SU-DHL-6 (cell line): Measurements from ENCODE around the gene WNT2B.

ENCODE experiments used
- H2AFZ ChIP-seq: fragments of 200-600 bp; sonication (generic); 2 replicates; pipeline ENCODE4 v1.6.1; 2014; ENCODE audit warnings: low read depth, mild to moderate bottlenecking, moderate library complexity, mixed read lengths, antibody characterized with exemption, low read length; ENCODE audit not compliant: severe bottlenecking
- H3F3A ChIP-seq: fragments of 200-600 bp; shearing (Covaris generic); 2 replicates; pipeline ENCODE4 v1.6.0; 2016; ENCODE audit warnings: antibody characterized with exemption, mild to moderate bottlenecking; ENCODE audit not compliant: insufficient read depth
- H3K27ac ChIP-seq: fragments of 200-600 bp; sonication (generic); 2 replicates; pipeline ENCODE4 v1.5.1; 2016; ENCODE audit warnings: low read depth, mild to moderate bottlenecking, low read length, moderate library complexity, mixed read lengths
- H3K27me3 ChIP-seq: fragments of 200-600 bp; sonication (generic), shearing (Covaris generic); 2 replicates; pipeline ENCODE4 v1.6.0; 2014; ENCODE audit warnings: mild to moderate bottlenecking, low read length
- H3K36me3 ChIP-seq: fragments of 200-600 bp; sonication (generic); 2 replicates; pipeline ENCODE4 v1.6.1; 2014; ENCODE audit warnings: mild to moderate bottlenecking, low read length, mixed read lengths
- H3K4me2 ChIP-seq: fragments of 300-600, 200-600 bp; shearing (Covaris generic), sonication (generic); 2 replicates; pipeline ENCODE4 v1.6.0; 2014; ENCODE audit warnings: low read length, low read depth, mild to moderate bottlenecking; ENCODE audit not compliant: poor library complexity, severe bottlenecking
- H3K4me3 ChIP-seq: fragments of 200-600 bp; sonication (generic); 2 replicates; pipeline ENCODE4 v1.5.1; 2014; ENCODE audit warnings: antibody characterized with exemption, low read length, mild to moderate bottlenecking, mixed read lengths; ENCODE audit not compliant: insufficient read depth, poor library complexity, severe bottlenecking
- H3K79me2 ChIP-seq: fragments of 200-600 bp; sonication (generic); 2 replicates; pipeline ENCODE4 v1.6.1; 2014; ENCODE audit warnings: mild to moderate bottlenecking, low read length, moderate library complexity; ENCODE audit not compliant: insufficient read depth
- H3K9ac ChIP-seq: fragments of 200-600 bp; sonication (generic); 2 replicates; pipeline ENCODE4 v1.7.0; 2014; ENCODE audit warnings: mild to moderate bottlenecking, low read length
- H3K9me2 ChIP-seq: fragments of 200-600 bp; sonication (generic); replicated peaks from 2 replicates; pipeline ENCODE4 v1.6.1; 2014; ENCODE audit warnings: low read length; ENCODE audit not compliant: insufficient read depth
- H3K9me3 ChIP-seq: fragments of 200-600 bp; sonication (generic); 2 replicates; pipeline ENCODE4 v1.6.1; 2014; ENCODE audit warnings: low read length, mixed read lengths; ENCODE audit not compliant: insufficient read depth
- H4K20me1 ChIP-seq: fragments of 200-600 bp; sonication (generic); 2 replicates; pipeline ENCODE4 v1.6.1; 2014; ENCODE audit warnings: low read depth, mild to moderate bottlenecking, antibody characterized with exemption, low read length, moderate library complexity, mixed read lengths
- EZH2phosphoT487 ChIP-seq: fragments of 200-600 bp; sonication (generic), shearing (Covaris generic); conservative IDR thresholded peaks from 2 replicates; pipeline ENCODE4 v1.6.1; 2018; ENCODE audit warnings: mild to moderate bottlenecking, antibody characterized with exemption, low read length, moderate library complexity, mixed read lengths
- TF ChIP-seq, protein P1 (sequence below): fragments of 200-600 bp; sonication (generic); IDR thresholded peaks from one replicate; pipeline ENCODE4 v1.5.1; 2017; ENCODE audit warnings: antibody characterized with exemption, mild to moderate bottlenecking, low read length, moderate library complexity; ENCODE audit not compliant: insufficient read depth, poor library complexity, severe bottlenecking

Gene WNT2B

DNA sequence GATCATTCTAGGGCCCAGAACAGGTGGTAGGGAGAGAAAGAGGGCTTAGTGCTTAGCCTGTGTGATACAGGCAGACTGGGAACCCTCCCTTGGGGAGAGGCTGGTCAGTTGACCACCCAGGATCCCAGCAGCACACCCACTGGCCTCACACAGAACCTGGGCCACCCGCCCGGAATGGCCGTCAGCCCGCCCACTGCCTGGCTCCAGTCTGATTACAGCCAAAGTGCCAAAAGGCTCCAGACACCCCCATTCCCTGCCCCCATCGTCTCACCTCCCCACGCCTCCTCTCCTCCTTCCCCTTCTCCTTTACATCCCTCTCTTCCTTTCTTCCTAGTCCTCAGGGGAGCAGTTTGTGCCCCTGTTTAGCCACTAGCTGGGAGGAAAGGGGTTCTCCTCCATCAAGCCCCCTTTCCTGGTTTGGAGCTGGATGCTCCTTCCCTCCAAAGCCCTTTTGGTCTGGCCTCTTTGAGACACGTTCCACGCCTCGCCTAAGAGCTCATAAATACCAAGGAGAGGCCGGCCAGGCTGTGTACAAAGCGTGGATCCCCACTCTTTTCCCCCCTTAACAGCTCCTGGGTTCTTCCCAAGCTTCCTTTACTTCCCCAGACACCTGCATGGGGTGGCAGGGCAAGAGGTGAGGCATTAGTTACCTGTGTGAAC lies 4.6 kb upstream of the WNT2B start:
- Histone ChIP-seq H3K9me2 (no peaks in the 10 kb centered on the region), H4K20me1 (no peaks in the 10 kb centered on the region), H2AFZ (no peak overlapping the region), H3K36me3 (no peaks in the 10 kb centered on the region), H3K4me2 (no peak overlapping the region), H3K9me3 (no peaks in the 10 kb centered on the region), H3K79me2 (no peaks in the 10 kb centered on the region), H3F3A (no peaks in the 10 kb centered on the region), H3K4me3 (no peak overlapping the region), H3K9ac (no peak overlapping the region), H3K27me3 (no peaks in the 10 kb centered on the region), H3K27ac (no peak overlapping the region)
- TF ChIP-seq, protein P1, sequence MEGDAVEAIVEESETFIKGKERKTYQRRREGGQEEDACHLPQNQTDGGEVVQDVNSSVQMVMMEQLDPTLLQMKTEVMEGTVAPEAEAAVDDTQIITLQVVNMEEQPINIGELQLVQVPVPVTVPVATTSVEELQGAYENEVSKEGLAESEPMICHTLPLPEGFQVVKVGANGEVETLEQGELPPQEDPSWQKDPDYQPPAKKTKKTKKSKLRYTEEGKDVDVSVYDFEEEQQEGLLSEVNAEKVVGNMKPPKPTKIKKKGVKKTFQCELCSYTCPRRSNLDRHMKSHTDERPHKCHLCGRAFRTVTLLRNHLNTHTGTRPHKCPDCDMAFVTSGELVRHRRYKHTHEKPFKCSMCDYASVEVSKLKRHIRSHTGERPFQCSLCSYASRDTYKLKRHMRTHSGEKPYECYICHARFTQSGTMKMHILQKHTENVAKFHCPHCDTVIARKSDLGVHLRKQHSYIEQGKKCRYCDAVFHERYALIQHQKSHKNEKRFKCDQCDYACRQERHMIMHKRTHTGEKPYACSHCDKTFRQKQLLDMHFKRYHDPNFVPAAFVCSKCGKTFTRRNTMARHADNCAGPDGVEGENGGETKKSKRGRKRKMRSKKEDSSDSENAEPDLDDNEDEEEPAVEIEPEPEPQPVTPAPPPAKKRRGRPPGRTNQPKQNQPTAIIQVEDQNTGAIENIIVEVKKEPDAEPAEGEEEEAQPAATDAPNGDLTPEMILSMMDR, result no peak
- TF ChIP-seq EZH2phosphoT487, result no peak

DNA sequence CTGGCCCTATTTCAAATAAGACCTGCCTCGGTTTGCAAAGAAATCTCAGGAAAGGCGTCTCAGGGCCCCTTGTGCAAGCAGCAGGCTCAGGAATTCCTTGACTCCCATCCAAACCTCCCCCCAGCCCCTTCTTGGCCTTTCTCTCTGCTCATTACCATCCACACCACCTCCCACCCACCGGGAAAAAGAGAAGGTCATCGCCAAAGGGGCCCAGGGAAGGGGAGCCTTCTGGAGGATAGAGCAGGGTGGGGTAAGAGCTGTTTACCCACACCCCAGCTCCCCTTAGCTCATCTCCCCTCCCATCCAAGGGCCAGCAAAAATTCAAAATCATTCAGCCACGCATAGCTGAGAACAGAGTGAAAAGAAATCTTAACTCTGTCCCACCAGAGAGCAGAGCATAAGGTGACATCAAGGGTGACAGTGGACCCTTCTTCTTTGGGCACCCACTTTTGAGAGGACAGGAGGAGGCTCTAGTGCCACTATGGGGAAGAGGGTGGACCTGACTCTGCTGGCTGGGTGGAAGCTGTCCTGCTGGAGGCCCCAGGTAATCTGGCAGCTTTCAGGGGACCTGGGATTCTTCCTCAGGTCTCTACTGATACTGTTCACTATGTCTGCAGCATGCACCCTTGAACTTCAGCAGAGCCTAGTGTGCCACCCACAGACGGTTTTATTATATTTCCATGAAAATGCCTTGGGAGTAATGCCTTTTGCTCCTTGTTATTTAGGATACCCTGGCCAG lies 3.9 kb upstream of the WNT2B start:
- Histone ChIP-seq H3K27me3 (no peaks in the 10 kb centered on the region), H3K4me2 (no peak overlapping the region), H2AFZ (no peak overlapping the region), H3K36me3 (no peaks in the 10 kb centered on the region), H3F3A (no peaks in the 10 kb centered on the region), H3K4me3 (no peak overlapping the region), H3K9me3 (no peaks in the 10 kb centered on the region), H4K20me1 (no peaks in the 10 kb centered on the region), H3K9ac (no peak overlapping the region), H3K9me2 (no peaks in the 10 kb centered on the region), H3K79me2 (no peaks in the 10 kb centered on the region), H3K27ac (no peak overlapping the region)
- TF ChIP-seq, protein P1, result no peak
- no peak for TF ChIP-seq EZH2phosphoT487

DNA sequence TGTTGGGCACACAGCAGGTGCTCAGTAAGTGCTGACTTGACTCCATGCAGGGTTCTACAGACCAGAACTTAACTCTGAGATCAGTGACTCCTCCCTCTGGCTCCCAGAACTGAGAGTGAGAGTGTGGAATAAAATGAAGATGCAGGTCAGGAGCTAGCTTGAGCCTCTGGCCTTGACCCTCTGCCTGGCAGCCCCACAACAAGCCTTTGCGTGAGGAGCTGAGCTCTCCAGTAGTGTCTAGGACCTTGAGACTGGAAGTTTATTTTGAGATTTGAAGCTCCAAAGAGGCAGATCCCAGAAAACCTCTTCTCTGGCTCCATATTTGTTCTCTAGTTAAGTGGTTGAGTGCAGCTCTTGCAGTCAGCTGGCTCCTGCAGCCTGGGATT lies 3.4 kb upstream of the WNT2B start:
- Histone ChIP-seq H3K27me3 (no peaks in the 10 kb centered on the region), H3K27ac (no peak overlapping the region), H3K36me3 (no peaks in the 10 kb centered on the region), H3K9me2 (no peaks in the 10 kb centered on the region), H3F3A (no peaks in the 10 kb centered on the region), H3K79me2 (no peaks in the 10 kb centered on the region), H3K9ac (no peak overlapping the region), H3K4me3 (no peak overlapping the region), H3K9me3 (no peaks in the 10 kb centered on the region), H3K4me2 (no peak overlapping the region), H2AFZ (no peak overlapping the region), H4K20me1 (no peaks in the 10 kb centered on the region)
- TF ChIP-seq EZH2phosphoT487, result no peak
- TF ChIP-seq, protein P1, result no peak
